Esophagus squamous epithelium (tissue), 4 donors: ENCODE data around the gene CAMTA1.
A peak's percentile ranks its signal among the peaks of the same experiment; 100 is the strongest.

ENCODE experiments used
- POLR2A ChIP-seq, 4 donors: fragments of 450-650 bp; IDR thresholded peaks; one replicate each; pipeline ENCODE4 v1.6.1; 2017; ENCODE audit warnings: antibody characterized with exemption in 4 of 4, mild to moderate bottlenecking in 4 of 4, moderate library complexity in 3 of 4
- TF ChIP-seq, protein P1 (sequence below), 6 experiments: fragments of 450-650 bp in 4 of 6; fragments of 200-600 bp in 2 of 6; sonication (generic) in 2 of 6; IDR thresholded peaks; one replicate each; pipeline ENCODE4 v1.5.1; 2016 to 2019; ENCODE audit warnings: antibody characterized with exemption in 6 of 6, mild to moderate bottlenecking in 4 of 6, moderate library complexity in 4 of 6

DNA sequence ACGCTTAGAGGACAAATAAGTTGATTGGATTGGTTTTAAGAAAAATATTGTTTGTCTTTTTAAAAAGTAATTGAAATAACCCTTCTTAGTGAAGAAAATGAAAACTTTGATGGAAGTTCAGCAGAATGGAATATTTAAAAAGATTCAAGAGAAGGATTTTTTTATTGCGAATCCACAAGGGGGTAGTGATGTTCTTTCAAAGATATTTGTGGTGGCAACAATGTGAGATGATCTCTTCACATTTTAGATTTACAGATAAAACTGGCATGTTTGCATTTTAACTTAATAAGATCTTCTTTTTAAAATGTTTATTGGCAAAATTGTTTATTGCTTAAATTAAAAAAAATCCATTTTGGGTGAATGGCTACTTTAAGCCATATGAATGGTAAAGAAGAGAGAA is 8.9 kb downstream of the CAMTA1 start:
- TF ChIP-seq, protein P1, sequence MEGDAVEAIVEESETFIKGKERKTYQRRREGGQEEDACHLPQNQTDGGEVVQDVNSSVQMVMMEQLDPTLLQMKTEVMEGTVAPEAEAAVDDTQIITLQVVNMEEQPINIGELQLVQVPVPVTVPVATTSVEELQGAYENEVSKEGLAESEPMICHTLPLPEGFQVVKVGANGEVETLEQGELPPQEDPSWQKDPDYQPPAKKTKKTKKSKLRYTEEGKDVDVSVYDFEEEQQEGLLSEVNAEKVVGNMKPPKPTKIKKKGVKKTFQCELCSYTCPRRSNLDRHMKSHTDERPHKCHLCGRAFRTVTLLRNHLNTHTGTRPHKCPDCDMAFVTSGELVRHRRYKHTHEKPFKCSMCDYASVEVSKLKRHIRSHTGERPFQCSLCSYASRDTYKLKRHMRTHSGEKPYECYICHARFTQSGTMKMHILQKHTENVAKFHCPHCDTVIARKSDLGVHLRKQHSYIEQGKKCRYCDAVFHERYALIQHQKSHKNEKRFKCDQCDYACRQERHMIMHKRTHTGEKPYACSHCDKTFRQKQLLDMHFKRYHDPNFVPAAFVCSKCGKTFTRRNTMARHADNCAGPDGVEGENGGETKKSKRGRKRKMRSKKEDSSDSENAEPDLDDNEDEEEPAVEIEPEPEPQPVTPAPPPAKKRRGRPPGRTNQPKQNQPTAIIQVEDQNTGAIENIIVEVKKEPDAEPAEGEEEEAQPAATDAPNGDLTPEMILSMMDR (IDR thresholded peaks at IDR 0.05), result peak; percentile 19 to 43 (median 32)
- no peak for TF ChIP-seq POLR2A (IDR thresholded peaks at IDR 0.05)
